Measurements from ENCODE around the gene PTPRD. TPM values are rescaled to one million over a fixed set of nuclear protein-coding genes. Genes with fewer than 3 reads are reported as not detected.

PTPRD gene
- total and polyA plus RNA-seq, 2 donors from 2014 or later, result 6.4 to 78.9 TPM

- H3K4me1 ChIP-seq (ENCODE audit: control insufficient read depth in 2 of 3, insufficient read depth in 2 of 3, low read depth in 1 of 3, low read length in 3 of 3), result no peaks in the 10 kb centered on the region
- intact Hi-C loops (cut with DNase I), result no loop called here
- H3K27ac ChIP-seq (ENCODE audit: low read depth in 2 of 2, low read length in 2 of 2), result no peak overlapping the region
- FAIRE-seq, result no peak
- no peak overlapping the region for H3K9ac ChIP-seq (ENCODE audit: low read length in 3 of 3)
- DNase-seq, result no peak
- no peaks in the 10 kb centered on the region for H3K36me3 ChIP-seq (ENCODE audit: control insufficient read depth in 2 of 3, insufficient read depth in 3 of 3, low read length in 3 of 3)
- H3K9me3 ChIP-seq (ENCODE audit: control insufficient read depth in 2 of 3, insufficient read depth in 1 of 3, low read length in 3 of 3), result peaks cover 0 to 4% (median 0%) of the 10 kb centered on the region in 3 donors
- no peak for TF ChIP-seq CTCF (IDR thresholded peaks at IDR 0.05; ENCODE audit: borderline replicate concordance, extremely low read depth, insufficient read depth)
- no peak overlapping the region for H3K4me3 ChIP-seq (ENCODE audit: low read length in 3 of 3)
- no peaks in the 10 kb centered on the region for H3K27me3 ChIP-seq (ENCODE audit: control insufficient read depth, insufficient read depth, low read length)
Measured at GRCh38 chr9:8905731-8906130, 1707.1 kb downstream of the PTPRD start.

DNA sequence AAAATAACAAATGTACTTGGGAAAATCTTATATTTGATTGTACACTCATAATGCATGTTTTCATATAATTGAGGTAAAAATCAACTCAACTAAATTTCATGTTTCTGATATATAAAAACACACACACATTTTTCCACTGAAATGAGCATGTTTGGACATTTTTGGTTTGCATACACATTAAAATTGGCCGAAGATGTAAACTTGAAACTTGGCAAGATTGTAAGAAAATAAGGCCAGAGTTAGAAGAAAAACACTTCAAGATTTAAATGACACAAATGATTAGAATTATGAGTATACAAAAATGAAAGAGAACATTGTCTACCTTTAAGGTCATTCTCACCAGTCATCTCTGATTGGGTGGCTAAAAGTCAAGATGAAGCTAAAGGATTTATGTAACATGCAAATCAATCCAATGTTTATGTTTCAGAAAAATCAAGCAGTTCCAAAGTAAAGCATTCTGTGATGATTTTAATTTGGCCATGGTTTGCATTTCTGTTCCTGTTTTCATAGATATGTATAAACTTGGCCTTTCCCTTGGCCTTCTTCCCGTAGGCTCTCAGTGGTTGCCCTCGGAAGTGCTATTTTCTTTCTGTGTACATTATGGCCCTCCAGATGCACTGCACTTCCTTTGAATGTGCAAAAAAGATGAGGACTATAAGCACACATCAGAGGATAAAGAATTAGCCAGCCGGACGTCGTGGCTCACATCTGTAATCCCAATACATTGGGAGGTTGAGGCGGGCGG, 1707.9 kb downstream of the PTPRD start:
- H3K4me3 ChIP-seq (ENCODE audit: low read length in 3 of 3), result no peak overlapping the region
- FAIRE-seq, result no peak
- H3K27ac ChIP-seq (ENCODE audit: low read depth in 2 of 2, low read length in 2 of 2), result no peak overlapping the region
- TF ChIP-seq CTCF (IDR thresholded peaks at IDR 0.05; ENCODE audit: borderline replicate concordance, extremely low read depth, insufficient read depth), result no peak
- peaks cover 0 to 4% (median 0%) of the 10 kb centered on the region in 3 donors for H3K9me3 ChIP-seq (ENCODE audit: control insufficient read depth in 2 of 3, insufficient read depth in 1 of 3, low read length in 3 of 3)
- H3K4me1 ChIP-seq (ENCODE audit: control insufficient read depth in 2 of 3, insufficient read depth in 2 of 3, low read depth in 1 of 3, low read length in 3 of 3), result no peaks in the 10 kb centered on the region
- no peak overlapping the region for H3K9ac ChIP-seq (ENCODE audit: low read length in 3 of 3)
- no peaks in the 10 kb centered on the region for H3K27me3 ChIP-seq (ENCODE audit: control insufficient read depth, insufficient read depth, low read length)
- no peak for DNase-seq
- no peaks in the 10 kb centered on the region for H3K36me3 ChIP-seq (ENCODE audit: control insufficient read depth in 2 of 3, insufficient read depth in 3 of 3, low read length in 3 of 3)
- intact Hi-C loops (cut with DNase I), result no loop called here

DNA sequence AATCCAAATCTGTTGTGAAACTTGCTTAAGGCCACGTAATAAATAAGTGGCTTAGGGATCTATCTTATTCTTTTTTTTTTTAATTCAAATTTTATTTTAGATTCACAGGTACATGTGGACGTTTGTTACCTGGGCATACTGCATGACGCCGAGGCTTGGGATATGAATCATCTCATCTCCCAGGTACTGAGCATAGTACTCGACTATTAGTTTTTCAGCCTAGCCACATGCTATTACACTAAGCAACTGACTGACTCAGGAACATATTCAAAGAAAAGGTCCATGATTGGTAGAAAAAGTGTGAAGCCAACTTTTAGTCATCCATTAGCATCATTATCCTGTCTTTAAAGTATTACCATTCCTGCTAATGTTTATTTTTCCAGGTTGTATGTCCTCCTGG, 1709.7 kb downstream of the PTPRD start:
- no peaks in the 10 kb centered on the region for H3K27me3 ChIP-seq (ENCODE audit: control insufficient read depth, insufficient read depth, low read length)
- H3K4me3 ChIP-seq (ENCODE audit: low read length in 3 of 3), result no peak overlapping the region
- H3K4me1 ChIP-seq (ENCODE audit: control insufficient read depth in 2 of 3, insufficient read depth in 2 of 3, low read depth in 1 of 3, low read length in 3 of 3), result no peaks in the 10 kb centered on the region
- no peaks in the 10 kb centered on the region for H3K36me3 ChIP-seq (ENCODE audit: control insufficient read depth in 2 of 3, insufficient read depth in 3 of 3, low read length in 3 of 3)
- H3K9ac ChIP-seq (ENCODE audit: low read length in 3 of 3), result no peak overlapping the region
- peaks cover 0 to 4% (median 0%) of the 10 kb centered on the region in 3 donors for H3K9me3 ChIP-seq (ENCODE audit: control insufficient read depth in 2 of 3, insufficient read depth in 1 of 3, low read length in 3 of 3)
- FAIRE-seq (no peak), DNase-seq (no peak)
- H3K27ac ChIP-seq (ENCODE audit: low read depth in 2 of 2, low read length in 2 of 2), result no peak overlapping the region
- no peak for TF ChIP-seq CTCF (IDR thresholded peaks at IDR 0.05; ENCODE audit: borderline replicate concordance, extremely low read depth, insufficient read depth)
- intact Hi-C loops (cut with DNase I), result no loop called here

Data from kidney (tissue), 14 donors.